Activated CD4-positive, alpha-beta T cell treated with anti-CD3 and anti-CD28 coated beads, Interleukin-2, amount 50 U/mL, for 16 hours (primary cell): ENCODE results near the gene B3GAT1.

Source experiments
- DNase-seq: peaks from one replicate; pipeline ENCODE4 v3.0.0-alpha.2; 2020

Gene B3GAT1

GRCh38 chr11:134371436-134372185 lies 40.4 kb downstream of the B3GAT1 start:
- DNase-seq: no peak

GRCh38 chr11:134370526-134371435 lies 41.3 kb downstream of the B3GAT1 start:
- no peak for DNase-seq

- DNase-seq: no peak
Observed at GRCh38 chr11:134369656-134370525, 42.2 kb downstream of the B3GAT1 start.

DNA sequence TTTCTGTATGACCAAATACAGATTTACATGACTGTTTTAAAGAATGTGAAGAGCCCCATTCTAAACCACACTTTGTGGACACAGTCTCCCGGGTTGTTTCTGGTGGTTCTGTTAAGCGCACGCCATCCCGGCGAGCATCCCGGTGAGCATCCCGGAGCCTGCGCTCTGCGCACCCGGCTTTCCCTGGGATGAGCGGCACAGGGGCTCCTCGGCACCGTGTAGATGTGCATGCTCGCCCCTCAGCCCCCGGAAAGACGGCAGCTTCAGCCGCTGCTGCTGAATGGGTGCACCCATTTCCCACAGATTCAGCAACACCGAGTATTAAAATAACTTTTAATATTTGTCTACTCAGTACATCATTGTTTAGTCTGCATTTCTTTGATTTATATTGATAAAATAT lies 44.3 kb downstream of the B3GAT1 start:
- DNase-seq: no peak

DNA sequence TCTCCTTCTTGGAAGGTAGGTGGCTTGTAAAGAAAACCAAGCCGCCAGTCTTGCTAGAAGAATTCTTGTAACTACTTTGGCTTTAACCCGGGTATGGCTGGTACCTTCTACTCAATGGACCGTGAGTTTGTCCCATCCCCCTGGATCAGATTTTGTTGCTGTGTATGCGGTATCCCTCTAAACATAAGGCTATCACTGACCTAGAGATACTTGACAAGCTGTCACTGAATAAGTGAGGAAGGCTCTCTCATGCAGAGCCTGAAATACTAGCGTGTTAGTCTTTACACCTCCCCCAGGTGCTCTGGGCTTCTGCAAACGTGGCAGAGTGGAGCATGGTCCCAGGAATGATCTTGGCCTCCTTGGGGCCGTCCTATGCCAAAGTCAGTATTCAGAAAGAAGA lies 45.8 kb downstream of the B3GAT1 start:
- DNase-seq: no peak

GRCh38 chr11:134365011-134365925 lies 46.8 kb downstream of the B3GAT1 start:
- DNase-seq: no peak

DNA sequence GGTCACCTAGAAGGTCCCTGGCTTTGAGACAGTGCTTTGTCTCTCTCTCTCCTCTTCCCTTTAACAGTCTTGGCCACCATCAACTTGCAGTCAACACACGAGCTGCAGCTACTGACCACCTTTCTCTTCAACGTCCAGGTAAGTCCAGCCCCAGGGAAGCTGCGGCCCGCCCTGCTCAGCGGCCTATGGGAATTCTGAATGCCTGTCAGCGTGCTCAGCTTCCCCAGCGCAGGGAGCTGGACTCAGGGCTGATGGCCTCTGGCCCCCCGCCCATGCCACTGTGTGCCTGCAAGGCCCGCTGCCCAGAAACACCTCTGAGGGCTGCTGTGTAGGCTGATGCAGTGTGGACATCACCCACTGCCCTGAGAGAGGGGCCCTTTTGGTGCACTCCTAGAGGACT lies 47.8 kb downstream of the B3GAT1 start:
- no peak for DNase-seq

DNA sequence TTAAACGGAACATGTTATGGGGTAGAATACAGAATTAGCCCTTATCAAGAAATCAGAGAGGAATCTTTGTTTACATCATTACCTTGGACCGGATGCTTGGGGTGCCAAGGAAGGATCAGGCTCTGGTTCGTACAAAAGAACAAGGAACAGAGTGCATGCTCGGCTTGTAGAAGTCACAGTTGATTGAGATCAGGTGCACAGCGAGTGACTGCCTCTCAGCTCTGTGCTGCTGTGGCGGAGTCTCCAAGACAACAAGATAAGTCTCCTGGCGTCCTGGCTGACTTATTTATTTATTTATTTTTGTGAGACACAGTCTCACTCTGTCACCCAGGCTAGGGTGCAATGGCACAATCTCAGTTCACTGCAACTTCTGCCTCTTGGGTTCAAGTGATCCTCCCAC lies 48.5 kb downstream of the B3GAT1 start:
- DNase-seq: no peak

DNA sequence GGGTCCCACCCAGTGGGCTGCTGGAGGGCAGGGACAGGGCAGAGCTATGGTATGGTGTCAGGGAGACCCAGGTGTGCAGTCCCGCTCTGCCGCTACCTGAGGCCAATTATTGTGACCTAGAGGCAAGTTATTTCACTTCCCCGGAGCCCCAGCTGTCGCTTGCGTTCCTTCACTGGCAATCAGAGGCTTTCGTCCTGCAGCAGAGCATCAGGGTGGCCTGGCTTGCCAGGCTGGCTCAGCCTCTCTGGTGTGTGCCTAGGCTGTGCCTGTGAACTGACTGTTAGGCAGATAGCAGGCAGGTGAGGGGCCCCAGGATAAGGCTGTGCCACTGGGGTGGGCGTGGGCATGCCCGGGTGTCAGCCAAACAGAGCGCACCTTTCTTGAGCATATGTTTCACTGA lies 48.9 kb downstream of the B3GAT1 start:
- no peak for DNase-seq

DNA sequence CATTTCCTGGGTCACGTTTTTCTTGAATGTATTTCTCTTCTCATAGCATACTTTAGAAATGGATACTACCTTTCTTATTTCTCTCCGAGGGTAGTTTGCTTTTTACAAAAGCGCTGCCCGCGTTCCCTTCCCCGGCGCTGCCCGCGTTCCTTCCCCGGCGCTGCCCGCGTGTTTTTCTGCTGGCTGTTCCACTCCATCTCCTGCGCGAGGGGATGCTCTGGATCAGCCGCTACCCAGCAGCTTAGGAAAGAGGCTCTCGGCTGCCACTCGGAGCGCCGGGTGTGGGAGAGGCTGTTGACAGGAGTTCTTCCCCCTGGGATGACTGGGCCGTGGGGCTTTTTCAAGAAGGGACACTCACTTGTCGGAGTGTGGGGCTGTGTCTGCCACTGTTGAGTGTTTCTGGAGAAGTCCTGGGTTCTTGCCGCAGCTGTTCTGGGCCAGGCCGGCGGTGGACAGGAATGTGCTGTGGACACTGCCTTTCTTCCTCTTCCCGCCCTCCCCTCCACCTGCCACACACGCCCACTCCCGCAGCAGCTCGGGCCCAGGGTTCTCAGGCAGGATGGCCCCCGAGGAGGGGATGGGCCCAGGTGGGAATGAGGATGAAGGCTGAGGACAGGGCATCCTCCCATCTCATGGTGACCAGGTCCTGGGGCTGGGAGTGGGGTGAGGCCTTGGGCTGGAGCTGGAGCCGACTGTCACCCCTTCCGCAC lies 49.7 kb downstream of the B3GAT1 start:
- DNase-seq: no peak

DNA sequence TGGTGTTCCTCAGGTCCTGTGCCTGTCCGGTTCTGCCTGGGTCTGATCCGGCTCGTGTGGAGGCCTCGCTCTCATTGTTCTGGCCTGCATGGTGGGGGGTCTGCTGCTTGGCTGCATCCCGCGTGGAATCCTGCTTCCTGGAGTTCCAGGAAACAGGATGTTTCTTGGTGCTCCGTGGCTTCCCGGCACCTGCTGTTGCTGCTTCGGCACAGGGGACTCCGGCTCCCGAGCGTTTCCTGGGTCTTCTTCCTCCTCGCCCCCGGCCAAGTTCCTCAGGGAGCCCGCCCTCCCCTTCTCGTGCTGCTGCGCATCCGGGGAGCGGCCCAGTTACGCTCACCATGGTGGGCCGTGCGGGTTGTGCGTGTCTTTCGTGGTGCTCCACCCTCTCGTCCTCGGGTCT lies 50.4 kb downstream of the B3GAT1 start:
- no peak for DNase-seq

DNA sequence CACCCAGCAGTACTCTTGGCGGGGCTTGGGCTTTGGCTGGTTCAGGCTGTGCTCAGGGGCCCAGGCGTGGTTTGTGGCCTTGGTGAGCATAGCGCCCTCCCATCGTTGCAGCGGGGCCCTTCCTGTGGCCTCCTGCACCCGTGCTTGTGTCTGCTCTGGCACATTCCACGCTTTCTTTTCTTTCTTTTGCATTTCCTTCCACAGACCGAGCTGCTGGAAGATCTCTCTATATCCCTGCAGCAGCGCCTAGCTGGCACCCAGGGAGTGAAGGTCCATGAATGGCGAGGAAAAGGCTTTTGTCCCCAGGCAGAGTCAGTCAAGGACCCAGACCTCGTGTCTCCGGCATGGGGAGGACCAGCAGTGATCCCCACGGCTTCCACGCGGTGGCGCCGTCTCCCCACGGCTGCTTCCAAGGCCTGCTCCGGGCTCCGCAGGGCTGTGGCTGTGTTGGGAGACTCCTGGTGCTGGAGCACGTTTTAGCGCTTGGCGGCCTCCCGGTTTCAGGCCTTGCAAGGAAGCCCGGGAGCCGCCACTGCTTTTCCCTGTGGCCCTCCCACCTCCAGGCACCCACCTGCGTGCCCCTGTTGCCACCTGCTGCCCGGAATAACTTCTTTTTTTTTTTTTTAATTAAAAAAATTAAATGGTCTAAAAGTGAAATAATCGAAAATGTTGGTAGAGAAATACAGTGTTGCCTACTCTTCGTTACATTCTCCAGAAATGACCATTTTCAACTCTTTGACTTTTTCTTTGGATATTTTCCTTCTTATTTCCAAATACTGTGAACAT lies 51.8 kb downstream of the B3GAT1 start:
- DNase-seq: peak; percentile 82

DNA sequence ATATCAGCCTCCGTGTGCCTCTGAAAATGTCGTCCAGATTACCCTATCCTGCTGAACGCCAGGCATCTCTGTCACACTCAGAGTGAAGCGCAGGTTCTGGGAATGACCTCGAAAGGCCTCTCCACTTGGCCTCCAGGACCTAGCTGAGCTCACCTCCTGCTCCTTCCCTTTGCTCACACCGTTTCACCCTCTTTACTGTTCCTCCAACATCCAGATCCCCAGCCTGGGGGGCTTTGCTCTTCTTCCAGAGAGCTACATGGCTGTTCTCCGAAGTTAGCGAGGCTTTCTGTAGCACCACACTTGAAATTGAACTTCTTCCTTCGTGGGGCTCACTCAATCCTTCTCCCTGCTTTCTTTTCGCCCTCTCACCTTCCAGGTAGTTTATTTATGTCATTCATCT lies 52.4 kb downstream of the B3GAT1 start:
- no peak for DNase-seq

- no peak for DNase-seq
Observed at GRCh38 chr11:134358856-134359490, 53.1 kb downstream of the B3GAT1 start.

DNA sequence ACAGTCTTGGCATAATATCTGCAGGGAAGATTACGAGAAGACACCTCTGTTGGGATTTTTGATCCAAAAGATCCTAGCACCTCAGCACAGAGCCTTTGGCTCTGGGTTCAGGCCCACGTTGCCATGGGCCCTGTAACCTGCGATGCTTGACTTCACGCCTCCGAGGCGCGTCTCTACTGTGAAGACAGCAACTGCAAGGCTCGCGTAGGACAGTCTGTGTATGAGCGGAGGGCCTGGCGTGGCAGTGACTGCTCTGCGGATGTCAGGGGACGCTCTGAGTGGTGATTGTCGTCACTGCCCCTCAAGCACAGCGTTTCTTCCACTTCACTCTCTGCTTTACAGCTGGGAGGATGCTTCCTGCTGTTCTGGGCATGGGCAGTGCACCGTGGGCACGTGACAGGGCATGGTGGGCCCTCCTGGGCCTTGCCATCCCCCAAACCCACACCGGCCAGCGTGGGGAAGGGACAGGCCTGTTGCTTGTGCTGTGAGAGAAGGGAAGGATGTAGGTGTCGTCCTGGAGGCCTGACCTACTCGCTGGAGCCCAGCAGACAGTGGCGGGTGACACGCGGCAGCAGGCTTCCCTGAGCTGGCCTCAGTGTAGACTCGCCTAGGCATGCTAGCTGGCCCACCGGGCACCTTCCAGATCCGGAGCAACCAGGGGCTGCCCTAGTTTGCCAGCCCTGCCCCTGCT lies 53.7 kb downstream of the B3GAT1 start:
- no peak for DNase-seq

DNA sequence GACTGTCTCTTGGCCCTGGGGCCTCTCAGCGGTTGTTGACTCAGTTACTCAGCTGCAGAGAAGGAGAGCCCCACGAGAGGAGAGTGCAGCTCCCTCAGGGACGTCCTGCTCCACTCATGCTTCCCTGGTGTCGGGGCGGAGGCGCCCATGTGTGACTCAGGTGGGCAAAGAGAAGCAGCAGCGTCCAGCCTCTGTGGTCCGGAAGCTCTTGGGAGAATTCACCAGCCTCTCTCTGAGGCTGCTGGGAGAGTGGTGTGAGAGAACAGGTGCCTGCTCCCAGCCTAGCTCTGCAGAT lies 54.5 kb downstream of the B3GAT1 start:
- DNase-seq: no peak

- no peak for DNase-seq
Observed at GRCh38 chr11:134356656-134357544, 55.1 kb downstream of the B3GAT1 start.

DNA sequence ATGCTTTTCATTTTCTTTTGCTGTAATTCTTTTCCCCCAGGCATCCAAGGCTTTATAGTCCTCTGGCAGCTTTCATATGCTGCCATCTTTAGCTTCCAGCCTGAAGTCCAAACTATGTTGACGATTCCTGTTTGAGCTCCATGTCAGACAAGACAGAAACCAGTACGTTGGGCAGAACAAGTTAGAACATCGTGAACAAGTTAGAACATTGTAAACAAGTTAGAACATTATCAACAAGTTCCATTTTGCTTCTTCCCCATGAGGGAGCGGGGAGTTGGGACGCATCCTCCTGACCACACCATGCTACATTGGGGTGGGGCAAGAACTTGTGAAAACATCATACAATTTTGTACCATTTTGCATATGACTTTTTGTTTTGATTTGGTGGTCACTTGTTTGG lies 56.4 kb downstream of the B3GAT1 start:
- DNase-seq: no peak

DNA sequence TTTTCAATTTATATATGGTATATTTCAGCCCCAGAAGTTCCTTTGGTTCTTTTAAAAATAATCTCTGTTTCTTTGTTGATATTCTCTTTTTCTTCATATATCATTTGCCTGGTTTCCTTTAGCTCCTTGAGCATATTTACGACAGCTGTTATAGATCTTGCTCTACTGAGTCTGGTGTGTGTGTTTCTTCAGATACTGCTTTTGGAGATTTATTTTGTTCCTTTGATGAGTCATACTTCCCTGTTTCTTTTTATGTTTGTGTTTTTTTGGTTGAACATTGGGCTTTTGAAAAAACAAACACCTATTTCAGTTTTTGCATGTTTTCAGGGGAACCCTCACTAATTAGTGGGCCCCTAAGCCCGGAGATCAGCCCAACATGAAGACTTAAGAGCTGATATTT lies 56.9 kb downstream of the B3GAT1 start:
- no peak for DNase-seq
